ENCODE results near the gene GRAMD1B. TPM values are rescaled to one million over a fixed set of nuclear protein-coding genes. Genes with fewer than 3 reads are reported as not detected.

Gene GRAMD1B
- total RNA-seq, result 19.0 TPM
- long read RNA-seq, partial matches to known transcripts, result 6 of 14 reads
- long read RNA-seq, other reads (novel, unspliced or antisense), result 7 of 14 reads

GRCh38 chr11:123429913-123430720 is at the start of gene GRAMD1B:
Gene GRAMD1B (plus strand): TSS chr11:123430269. CDS start chr11:123430793, 524 bp downstream.
- intact Hi-C loops (cut with DNase I), result no loop called here
- DNase-seq, result peak; percentile 68
- peak; percentile 75 for ATAC-seq (ENCODE audit: poor library complexity)

DNA sequence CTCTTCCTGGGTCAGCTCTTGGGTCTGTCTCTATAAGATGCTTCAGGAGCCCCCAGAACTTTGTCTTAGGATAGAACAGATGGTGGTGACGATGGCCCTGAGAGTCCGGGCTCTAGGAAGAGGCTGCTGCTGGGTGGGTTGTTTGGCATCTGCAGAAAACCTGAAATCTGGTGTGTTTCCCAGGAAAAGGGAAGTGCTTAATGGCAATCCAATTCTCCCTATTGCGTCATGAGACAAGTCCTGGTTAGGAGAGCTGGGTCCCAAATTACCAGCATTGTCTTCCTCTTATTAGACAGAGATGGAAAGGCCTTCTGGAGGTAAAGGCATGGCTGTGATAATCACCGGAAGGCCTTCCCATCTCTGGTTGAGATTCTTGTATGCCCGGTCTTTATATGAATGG is 48.9 kb upstream of the GRAMD1B start:
- ATAC-seq (ENCODE audit: poor library complexity), result no peak
- no peak for DNase-seq
- intact Hi-C loops (cut with DNase I), result no loop called here

DNA sequence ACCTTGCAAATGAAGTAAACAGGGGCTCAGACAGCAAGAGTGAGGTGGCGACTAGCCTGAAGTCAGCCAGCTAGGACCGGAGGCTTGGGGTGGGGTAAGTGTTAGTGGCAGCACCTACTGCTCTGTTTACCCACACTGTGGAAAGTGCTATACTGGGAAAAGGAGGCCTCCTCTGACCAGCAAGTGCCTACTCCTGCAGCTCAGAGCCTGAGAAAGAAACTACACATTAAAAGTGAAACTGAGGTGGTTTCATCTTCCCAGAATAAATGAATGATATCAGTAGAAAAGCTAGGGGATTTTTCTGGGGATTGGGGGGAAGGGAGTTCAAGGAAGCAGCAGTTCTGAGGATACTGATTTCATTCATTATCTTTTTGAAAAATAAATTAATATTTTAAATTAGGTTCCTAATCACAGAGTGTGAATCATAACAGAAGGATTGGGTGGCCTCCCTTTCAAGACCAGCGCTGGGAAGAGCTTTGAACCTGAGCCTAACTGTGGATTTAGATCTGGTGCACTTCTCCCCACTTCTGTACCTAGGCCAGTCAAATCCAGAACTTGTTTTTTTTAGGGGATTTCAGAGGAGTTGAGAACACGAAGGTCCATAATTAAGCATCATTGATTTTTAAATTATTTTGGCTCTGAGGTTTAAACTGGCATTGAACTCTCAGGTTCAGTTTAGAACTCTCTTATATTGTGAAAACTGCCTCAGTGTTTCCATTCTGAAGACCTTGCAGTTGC is 48.1 kb upstream of the GRAMD1B start:
- intact Hi-C loops (cut with DNase I), result no loop called here
- ATAC-seq (ENCODE audit: poor library complexity) (no peak), DNase-seq (no peak)

DNA sequence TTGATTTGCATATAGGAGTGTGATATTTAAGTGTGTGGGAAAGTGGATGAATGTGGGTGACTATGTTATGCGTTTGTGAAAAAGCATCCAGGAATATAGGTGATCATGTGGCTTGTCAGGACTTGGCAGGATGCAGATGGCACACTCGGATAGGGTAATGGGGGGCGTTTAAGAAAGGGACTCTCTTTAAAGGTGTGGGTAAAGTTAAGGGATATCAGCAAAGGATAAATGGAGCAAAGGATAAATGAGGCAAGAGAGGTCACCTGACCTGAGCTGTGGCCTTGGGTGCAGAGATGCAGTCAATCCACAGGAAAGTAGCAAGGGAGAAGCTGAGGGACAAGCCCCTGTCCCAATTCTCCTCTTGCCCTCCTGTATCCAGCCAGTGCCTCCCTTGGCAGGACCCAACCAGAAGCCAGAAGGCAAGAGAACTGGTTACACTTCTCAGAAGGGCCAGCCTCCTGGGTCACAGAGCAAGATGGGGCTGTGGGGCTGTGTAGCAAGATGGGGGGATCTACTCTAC is 47.5 kb upstream of the GRAMD1B start:
- intact Hi-C loops (cut with DNase I), result no loop called here
- DNase-seq (no peak), ATAC-seq (ENCODE audit: poor library complexity) (no peak)

- ATAC-seq (ENCODE audit: poor library complexity) (no peak), DNase-seq (no peak)
- intact Hi-C loops (cut with DNase I), result no loop called here
These were observed 46.0 kb upstream of the GRAMD1B start for GRCh38 chr11:123384116-123384515.

DNA sequence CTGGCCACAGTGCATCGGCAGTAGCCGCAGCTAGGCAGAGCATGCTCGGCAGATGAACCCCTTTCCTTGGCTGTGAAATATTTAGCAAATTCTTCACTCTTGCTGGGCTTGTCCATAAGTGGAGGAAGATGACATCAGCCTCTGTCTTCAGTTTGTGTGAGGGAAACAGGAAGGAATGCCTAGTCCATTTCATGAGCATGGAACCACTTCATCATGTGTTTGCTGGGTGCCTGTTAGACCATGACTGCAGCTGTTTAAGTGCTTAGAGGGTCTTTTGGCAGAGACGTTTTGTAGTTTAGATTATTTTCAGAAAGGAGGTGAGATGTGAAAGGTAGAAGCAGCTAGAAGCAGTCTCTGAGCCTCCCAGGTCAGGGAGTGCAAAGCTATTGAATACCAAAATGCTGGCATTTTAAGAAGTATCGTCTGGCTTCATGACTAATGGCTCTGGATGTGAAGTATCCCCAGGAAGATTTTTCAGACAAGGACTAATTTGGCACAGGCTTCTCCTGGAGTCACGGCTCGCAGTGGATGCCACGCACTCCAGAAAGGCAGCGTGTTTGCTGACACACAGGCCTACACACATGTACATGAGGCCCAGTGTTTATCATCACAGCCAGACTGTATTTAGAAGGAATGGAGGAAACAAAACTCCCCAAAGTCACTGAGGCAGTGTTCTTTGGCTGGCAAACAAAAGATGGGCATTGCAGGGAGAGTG is 43.1 kb upstream of the GRAMD1B start:
- ATAC-seq (ENCODE audit: poor library complexity) (no peak), DNase-seq (no peak)
- intact Hi-C loops (cut with DNase I), result no loop called here

GRCh38 chr11:123388640-123389039 is 41.4 kb upstream of the GRAMD1B start:
- intact Hi-C loops (cut with DNase I), result no loop called here
- DNase-seq (no peak), ATAC-seq (ENCODE audit: poor library complexity) (no peak)

DNA sequence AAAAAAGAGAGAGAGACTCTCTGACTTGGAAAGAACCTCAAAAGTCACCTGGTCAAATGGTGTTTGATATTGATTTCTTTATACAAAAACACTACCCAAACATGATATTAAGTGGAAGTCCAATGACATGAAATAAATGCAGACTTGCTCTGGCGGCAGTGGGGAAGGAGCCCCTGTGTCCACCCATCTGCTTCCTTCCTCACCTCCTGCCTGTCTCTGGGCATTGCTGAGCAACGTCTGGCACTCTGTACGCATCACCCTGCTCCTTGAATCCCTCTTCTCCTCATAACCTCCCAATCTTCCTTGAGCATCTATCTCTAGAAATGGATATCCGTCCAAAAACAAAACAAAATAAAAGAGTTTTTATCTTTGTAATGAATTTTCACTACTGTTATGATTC is 39.9 kb upstream of the GRAMD1B start:
- no peak for ATAC-seq (ENCODE audit: poor library complexity)
- DNase-seq, result no peak
- intact Hi-C loops (cut with DNase I), result no loop called here

DNA sequence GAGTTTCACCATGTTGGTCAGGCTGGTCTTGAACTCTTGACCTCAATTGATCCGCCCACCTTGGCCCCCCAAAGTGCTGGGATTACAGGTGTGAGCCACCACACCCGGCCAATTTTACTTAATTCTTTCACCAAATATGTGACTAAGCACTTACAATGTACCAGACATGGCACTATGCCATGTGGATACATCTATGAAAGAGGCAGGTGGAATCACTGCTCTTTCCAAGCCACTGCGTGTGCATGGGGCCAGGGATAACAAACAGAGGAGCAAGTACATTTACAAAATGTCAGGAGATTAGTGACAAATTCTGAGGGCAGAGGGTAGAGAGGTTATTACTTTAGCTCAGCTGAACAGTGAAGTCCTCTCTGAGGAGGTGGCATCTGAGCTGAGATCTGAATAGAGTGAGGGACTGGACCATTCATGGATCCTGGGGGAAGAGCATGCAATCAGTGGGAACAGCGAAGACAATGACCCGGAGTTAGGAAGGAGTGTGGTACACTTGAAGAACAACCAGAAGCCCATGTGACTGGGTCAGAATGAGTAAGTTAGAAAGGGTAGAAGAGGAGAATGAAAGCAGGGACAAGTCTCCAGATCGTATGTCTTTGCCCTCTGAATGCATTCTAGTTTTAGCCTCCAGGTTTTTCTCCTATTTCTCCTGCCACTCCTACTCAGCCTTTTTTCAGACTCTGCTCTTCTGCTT is 38.3 kb upstream of the GRAMD1B start:
- no peak for DNase-seq
- ATAC-seq (ENCODE audit: poor library complexity), result no peak
- intact Hi-C loops (cut with DNase I), result no loop called here

DNA sequence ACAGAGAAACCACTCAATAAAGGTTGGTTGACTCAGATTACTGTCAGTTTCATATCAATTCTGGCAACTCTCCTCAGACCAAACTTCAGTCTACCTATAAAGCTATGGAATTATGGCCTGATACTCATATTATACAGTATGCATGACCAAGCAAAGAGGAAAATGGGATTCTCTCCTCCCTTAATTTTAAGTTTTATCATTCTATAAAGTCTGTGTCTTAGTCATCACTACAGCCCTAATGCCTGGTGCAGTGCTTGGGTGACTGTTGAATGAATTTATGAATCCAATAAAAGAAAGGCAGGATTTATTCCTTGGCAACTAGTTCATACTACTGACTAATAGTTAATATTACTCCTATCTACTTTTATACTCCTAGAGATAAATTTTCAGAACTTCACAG is 37.6 kb upstream of the GRAMD1B start:
- ATAC-seq (ENCODE audit: poor library complexity), result no peak
- DNase-seq, result no peak
- intact Hi-C loops (cut with DNase I), result no loop called here

- no peak for DNase-seq
- ATAC-seq (ENCODE audit: poor library complexity), result no peak
- intact Hi-C loops (cut with DNase I), result no loop called here
These were observed 37.2 kb upstream of the GRAMD1B start for GRCh38 chr11:123392844-123393243.

DNA sequence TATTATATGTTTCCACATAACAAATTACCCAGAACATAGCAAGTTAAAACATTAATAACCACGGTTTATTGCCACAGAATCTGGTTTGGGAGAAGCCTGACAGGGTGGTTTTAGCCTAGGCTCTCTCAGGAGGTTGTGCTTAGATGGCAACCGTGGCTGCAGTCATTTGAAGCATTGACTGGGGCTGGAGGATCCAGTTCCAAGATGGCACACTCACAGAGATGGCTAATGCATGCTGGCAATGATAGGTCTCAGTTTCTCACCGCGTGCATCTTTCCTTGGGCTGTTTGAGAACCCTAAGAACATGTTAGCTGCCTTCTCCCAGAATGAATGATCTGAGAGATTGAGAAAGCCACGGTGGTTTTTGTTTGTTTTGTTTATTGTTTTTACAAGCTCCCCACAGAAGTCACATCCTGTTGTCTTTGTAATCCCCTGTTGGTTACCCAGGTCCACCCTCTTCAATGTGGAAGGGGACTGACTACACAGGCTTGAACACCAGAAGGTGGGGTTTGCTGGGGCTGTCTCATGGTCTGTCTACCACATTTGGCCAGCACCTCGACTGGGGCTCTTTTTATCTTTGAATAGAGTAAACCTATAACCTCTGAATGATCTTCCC is 36.6 kb upstream of the GRAMD1B start:
- no peak for ATAC-seq (ENCODE audit: poor library complexity)
- intact Hi-C loops (cut with DNase I), result no loop called here
- no peak for DNase-seq

DNA sequence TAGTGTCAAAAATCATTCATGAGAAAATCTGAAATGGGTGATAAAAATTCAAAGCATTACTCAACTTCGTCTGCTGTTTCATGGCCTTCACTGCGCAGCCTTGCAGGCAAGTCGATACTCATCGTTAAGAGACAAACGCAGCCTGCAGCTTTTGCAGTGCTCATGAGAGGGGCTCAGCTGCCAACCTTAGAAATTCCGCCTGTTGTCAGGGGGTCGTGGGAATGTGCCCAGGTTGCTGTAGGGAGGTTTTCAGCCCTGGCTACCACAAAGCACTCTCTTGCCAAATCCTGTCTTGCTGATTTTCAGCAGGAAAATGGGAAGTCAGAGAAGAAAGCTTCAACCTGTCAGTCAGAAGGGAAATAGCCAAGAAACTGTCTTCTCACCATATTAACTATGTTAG is 25.4 kb upstream of the GRAMD1B start:
- peak; percentile 28 for ATAC-seq (ENCODE audit: poor library complexity)

DNA sequence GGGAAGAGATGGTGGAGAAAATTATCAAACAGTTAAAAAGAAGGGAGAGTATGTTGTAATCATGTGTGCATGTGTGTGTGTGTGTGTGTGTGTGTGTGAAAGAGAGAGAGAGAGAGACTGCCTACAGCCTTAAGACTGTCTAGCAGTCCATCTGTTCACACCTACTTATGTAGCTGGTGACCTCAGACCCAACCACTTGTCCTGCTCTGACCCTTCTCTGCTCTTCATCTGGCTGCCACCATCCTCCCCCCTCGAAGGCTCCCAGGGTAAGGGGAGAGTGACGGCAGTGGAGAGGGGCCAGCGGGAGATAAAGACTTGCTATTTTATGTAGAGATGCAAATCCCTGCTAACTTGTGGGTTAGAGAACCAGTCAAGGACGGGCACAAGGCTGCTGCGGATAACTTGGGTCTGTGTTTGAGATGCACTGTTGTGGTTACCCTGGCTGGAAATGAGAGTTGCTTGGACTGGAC is 24.9 kb upstream of the GRAMD1B start:
- ATAC-seq (ENCODE audit: poor library complexity), result peak; percentile 92
- intact Hi-C loops (cut with DNase I), result loop anchor here (5.0 kb wide), 2 partner anchors 72 to 103 kb away; no protein-coding TSS in a partner anchor
- peak; percentile 77 for DNase-seq

More for the DNA sequence above, 25.4 kb upstream of the GRAMD1B start:
- intact Hi-C loops (cut with DNase I), result loop anchor here (5.0 kb wide), 2 partner anchors 73 to 102 kb away; no protein-coding TSS in a partner anchor
- DNase-seq, result no peak

DNA sequence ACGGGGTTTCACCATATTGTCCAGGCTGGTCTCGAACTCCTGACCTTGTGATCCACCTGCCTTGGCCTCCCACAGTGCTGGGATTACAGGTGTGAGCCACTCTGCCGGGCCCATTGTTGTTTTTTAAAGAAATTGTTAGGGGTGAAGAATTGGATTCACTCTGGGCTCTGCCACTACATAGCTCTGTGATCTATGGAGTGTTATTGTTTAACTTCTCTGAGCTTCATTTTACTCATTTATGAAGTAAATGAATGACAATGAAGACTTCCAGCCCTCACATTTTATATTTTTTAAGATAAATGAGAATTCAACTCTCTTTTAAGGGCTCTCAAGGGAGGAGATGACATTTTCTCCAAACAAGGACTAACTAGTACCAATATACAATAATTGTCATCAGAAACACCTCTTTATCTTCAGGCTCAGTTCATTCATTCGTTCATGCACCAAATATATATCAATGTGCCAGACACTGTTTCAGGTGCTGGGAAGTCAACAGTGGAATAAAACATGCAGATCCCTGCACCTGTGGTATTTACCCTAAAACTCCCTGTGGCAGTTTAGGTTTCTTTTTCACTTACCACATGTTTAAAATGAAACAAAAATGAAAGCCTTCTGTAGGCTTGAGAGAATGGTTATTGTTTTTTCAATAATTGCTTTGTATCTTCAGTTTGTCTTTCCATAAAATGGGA is 23.5 kb upstream of the GRAMD1B start:
- ATAC-seq (ENCODE audit: poor library complexity) (no peak), DNase-seq (no peak)
- intact Hi-C loops (cut with DNase I), result loop anchor here (5.0 kb wide), 2 partner anchors 71 to 104 kb away; no protein-coding TSS in a partner anchor

DNA sequence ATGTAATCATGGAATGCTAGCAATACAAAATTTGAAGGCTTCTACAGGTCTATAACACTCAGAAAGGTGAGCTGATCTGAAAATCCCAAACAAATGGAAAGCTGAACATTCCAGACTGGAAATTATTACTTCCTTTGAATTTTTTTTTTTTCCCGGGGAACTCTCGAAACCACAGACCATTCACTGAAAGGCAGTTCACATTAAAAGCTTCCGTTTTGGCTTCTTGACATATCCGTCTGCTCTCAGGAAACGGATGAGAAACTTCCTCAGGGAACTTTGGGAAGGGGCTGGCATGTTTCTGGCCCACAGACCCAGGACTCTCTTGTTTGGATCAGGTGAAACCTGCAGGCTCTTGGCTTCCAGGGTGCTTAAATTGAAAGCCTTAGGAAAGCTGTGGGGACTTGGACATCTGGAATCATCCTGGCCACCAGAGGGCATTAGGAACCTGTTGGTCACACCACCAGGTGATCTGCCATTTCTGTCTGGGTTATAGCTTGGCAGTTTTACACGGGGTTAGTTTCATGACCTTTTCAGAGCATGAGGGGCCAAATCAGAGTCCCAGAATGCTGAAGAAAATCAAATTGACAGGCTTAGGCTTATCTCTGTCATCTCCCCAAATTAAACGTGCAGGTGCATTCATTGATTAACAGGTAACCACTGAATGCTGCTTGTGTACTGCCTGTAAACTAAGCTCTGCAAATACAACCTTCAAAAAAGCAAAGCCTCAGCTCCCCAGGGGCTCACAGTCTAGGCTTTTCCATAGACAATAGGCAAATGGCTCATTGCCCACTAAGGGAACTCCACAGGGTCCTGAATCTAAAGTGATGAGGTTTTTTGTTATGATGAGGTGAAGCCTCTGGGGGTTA is 22.7 kb upstream of the GRAMD1B start:
- ATAC-seq (ENCODE audit: poor library complexity), result peak; percentile 64
- DNase-seq, result peak; percentile 41
- intact Hi-C loops (cut with DNase I), result loop anchor here (5.0 kb wide), 2 partner anchors 70 to 105 kb away; no protein-coding TSS in a partner anchor

Data from Right ventricle myocardium superior (tissue), 1 donor.